Loucy (cell line): Measurements from ENCODE around the gene SCO1.

Experiments
- H2AFZ ChIP-seq: fragments of 200-600 bp; sonication (generic); 2 replicates; pipeline ENCODE4 v1.6.0; 2016; ENCODE audit warnings: antibody characterized with exemption, mild to moderate bottlenecking, low read length, moderate library complexity
- H3F3A ChIP-seq: fragments of 200-600 bp; 2 replicates; pipeline ENCODE4 v1.6.0; 2016; ENCODE audit warnings: antibody characterized with exemption, low read depth, mild to moderate bottlenecking
- H3K27me3 ChIP-seq: fragments of 200-600 bp; sonication (generic); 2 replicates; pipeline ENCODE4 v1.6.1; 2014; ENCODE audit warnings: low read length, mild to moderate bottlenecking; ENCODE audit not compliant: insufficient read depth, poor library complexity, severe bottlenecking
- H3K36me3 ChIP-seq: fragments of 200-600 bp; sonication (generic); 2 replicates; pipeline ENCODE4 v1.6.1; 2016; ENCODE audit warnings: low read length; ENCODE audit not compliant: insufficient read depth
- H3K4me1 ChIP-seq: fragments of 200-600 bp; sonication (generic); 2 replicates; pipeline ENCODE4 v1.5.1; 2014; ENCODE audit warnings: low read length, mild to moderate bottlenecking; ENCODE audit not compliant: insufficient read depth, poor library complexity, severe bottlenecking
- H3K4me2 ChIP-seq: fragments of 200-600 bp; sonication (generic); 2 replicates; pipeline ENCODE4 v1.6.0; 2014; ENCODE audit warnings: antibody characterized with exemption, low read length, low read depth, mild to moderate bottlenecking; ENCODE audit not compliant: poor library complexity, severe bottlenecking
- H3K4me3 ChIP-seq: fragments of 200-600 bp; sonication (generic); 2 replicates; pipeline ENCODE4 v1.5.1; 2014; ENCODE audit warnings: low read length, mild to moderate bottlenecking, mixed read lengths; ENCODE audit not compliant: poor library complexity, severe bottlenecking
- H3K79me2 ChIP-seq: fragments of 200-600 bp; sonication (generic); 2 replicates; pipeline ENCODE4 v1.6.1; 2014; ENCODE audit warnings: low read length; ENCODE audit not compliant: insufficient read depth
- H3K9ac ChIP-seq: fragments of 200-600 bp; sonication (generic); 2 replicates; pipeline ENCODE4 v1.6.0; 2014; ENCODE audit warnings: mild to moderate bottlenecking, low read depth, low read length, moderate library complexity; ENCODE audit not compliant: poor library complexity, severe bottlenecking
- H3K9me2 ChIP-seq: fragments of 200-600 bp; sonication (generic); replicated peaks from 2 replicates; pipeline ENCODE4 v1.6.1; 2016; ENCODE audit warnings: low read depth, low read length, mixed read lengths
- H3K9me3 ChIP-seq: fragments of 200-600 bp; sonication (generic); 2 replicates; pipeline ENCODE4 v1.6.1; 2014; ENCODE audit warnings: mild to moderate bottlenecking, antibody characterized with exemption, low read length, low read depth; ENCODE audit not compliant: insufficient read depth
- H4K20me1 ChIP-seq: fragments of 200-600 bp; sonication (generic); 2 replicates; pipeline ENCODE4 v1.6.0; 2014; ENCODE audit warnings: antibody characterized with exemption, low read length, mild to moderate bottlenecking; ENCODE audit not compliant: insufficient read depth, poor library complexity, severe bottlenecking
- EZH2phosphoT487 ChIP-seq: fragments of 200-600 bp; IDR thresholded peaks from 2 replicates; pipeline ENCODE4 v1.6.1; 2018; ENCODE audit warnings: antibody characterized with exemption, mild to moderate bottlenecking, moderate library complexity, borderline replicate concordance
- TF ChIP-seq, protein P1 (sequence below): fragments of 200-600 bp; sonication (generic); conservative IDR thresholded peaks from 2 replicates; pipeline ENCODE4 v1.5.1; 2014; ENCODE audit warnings: mild to moderate bottlenecking, antibody characterized with exemption, low read length

The SCO1 gene

GRCh38 chr17:10726196-10726595, 28.9 kb upstream of the SCO1 start:
- peak overlapping the region; percentile 9; the same call in 1 of the 2 replicates for H2AFZ ChIP-seq
- no peak overlapping the region for H3K9ac ChIP-seq
- no peaks in the 10 kb centered on the region for H3K79me2 ChIP-seq
- no peak overlapping the region for H3K4me2 ChIP-seq
- H3K27me3 ChIP-seq = no peaks in the 10 kb centered on the region
- no peak for TF ChIP-seq EZH2phosphoT487
- TF ChIP-seq, protein P1, sequence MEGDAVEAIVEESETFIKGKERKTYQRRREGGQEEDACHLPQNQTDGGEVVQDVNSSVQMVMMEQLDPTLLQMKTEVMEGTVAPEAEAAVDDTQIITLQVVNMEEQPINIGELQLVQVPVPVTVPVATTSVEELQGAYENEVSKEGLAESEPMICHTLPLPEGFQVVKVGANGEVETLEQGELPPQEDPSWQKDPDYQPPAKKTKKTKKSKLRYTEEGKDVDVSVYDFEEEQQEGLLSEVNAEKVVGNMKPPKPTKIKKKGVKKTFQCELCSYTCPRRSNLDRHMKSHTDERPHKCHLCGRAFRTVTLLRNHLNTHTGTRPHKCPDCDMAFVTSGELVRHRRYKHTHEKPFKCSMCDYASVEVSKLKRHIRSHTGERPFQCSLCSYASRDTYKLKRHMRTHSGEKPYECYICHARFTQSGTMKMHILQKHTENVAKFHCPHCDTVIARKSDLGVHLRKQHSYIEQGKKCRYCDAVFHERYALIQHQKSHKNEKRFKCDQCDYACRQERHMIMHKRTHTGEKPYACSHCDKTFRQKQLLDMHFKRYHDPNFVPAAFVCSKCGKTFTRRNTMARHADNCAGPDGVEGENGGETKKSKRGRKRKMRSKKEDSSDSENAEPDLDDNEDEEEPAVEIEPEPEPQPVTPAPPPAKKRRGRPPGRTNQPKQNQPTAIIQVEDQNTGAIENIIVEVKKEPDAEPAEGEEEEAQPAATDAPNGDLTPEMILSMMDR = no peak
- no peaks in the 10 kb centered on the region for H3K9me2 ChIP-seq
- no peaks in the 10 kb centered on the region for H3K9me3 ChIP-seq
- no peaks in the 10 kb centered on the region for H3K36me3 ChIP-seq
- no peak overlapping the region for H3K4me3 ChIP-seq
- no peaks in the 10 kb centered on the region for H4K20me1 ChIP-seq
- H3F3A ChIP-seq = no peaks in the 10 kb centered on the region
- H3K4me1 ChIP-seq = peaks cover 23% of the 10 kb centered on the region

GRCh38 chr17:10725262-10725661, 27.9 kb upstream of the SCO1 start:
- H3K9ac ChIP-seq = no peak overlapping the region
- H3K79me2 ChIP-seq = no peaks in the 10 kb centered on the region
- H3K27me3 ChIP-seq = no peaks in the 10 kb centered on the region
- no peaks in the 10 kb centered on the region for H3K36me3 ChIP-seq
- no peak overlapping the region for H2AFZ ChIP-seq
- no peaks in the 10 kb centered on the region for H4K20me1 ChIP-seq
- TF ChIP-seq, protein P1 = no peak
- TF ChIP-seq EZH2phosphoT487 = no peak
- no peak overlapping the region for H3K4me2 ChIP-seq
- no peak overlapping the region for H3K4me3 ChIP-seq
- H3K4me1 ChIP-seq = peaks cover 23% of the 10 kb centered on the region
- H3K9me2 ChIP-seq = no peaks in the 10 kb centered on the region
- H3F3A ChIP-seq = no peaks in the 10 kb centered on the region
- H3K9me3 ChIP-seq = no peaks in the 10 kb centered on the region

DNA sequence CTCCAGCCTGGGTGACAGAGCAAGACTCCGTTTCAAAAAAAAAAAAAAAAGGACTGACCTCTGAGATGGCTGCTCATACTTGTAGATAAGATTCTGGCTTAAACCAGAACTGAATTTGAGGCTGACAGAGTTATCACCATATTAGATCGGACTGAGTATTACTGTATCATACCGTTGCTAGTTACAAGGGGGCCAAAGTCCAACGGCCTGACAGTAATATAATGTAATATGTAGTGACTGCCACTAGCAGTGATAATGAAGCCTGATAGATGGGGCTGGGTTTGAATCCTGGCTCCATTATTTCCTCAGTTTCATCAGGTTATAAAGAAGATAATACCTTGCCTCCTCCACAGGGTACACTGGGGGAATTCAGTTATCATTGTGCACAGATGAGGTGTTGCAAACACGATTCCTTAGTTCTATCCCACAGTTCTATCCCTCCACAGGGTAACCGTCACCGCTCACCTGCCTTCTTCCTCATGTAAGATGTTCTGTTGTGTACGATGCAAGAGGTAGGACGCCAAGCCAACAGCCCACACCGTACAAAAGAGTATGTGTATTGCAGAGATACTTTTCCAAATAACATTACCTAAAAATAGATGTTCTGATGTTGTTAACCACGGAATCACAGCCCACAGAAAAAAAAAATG, 27.3 kb upstream of the SCO1 start:
- H4K20me1 ChIP-seq = no peaks in the 10 kb centered on the region
- H3K4me2 ChIP-seq = peak overlapping the region; percentile 3
- no peaks in the 10 kb centered on the region for H3K9me2 ChIP-seq
- H3K4me3 ChIP-seq = no peak overlapping the region
- H3K4me1 ChIP-seq = peaks cover 23% of the 10 kb centered on the region
- no peaks in the 10 kb centered on the region for H3K36me3 ChIP-seq
- TF ChIP-seq, protein P1 = no peak
- no peak for TF ChIP-seq EZH2phosphoT487
- H3K9ac ChIP-seq = no peak overlapping the region
- H3K9me3 ChIP-seq = no peaks in the 10 kb centered on the region
- no peaks in the 10 kb centered on the region for H3F3A ChIP-seq
- no peak overlapping the region for H2AFZ ChIP-seq
- H3K27me3 ChIP-seq = no peaks in the 10 kb centered on the region
- H3K79me2 ChIP-seq = no peaks in the 10 kb centered on the region
